Hepatocyte (in vitro differentiated cells): ENCODE data around the gene PCDHAC2. TPM values are rescaled to one million over a fixed set of nuclear protein-coding genes. Genes with fewer than 3 reads are reported as not detected.

Source experiments
- DNase-seq: peaks from one replicate; pipeline ENCODE4 v3.0.0-alpha.2; 2016; ENCODE audit warnings: low spot score
- H2AFZ ChIP-seq: fragments of 200-600 bp; sonication (generic); 2 replicates; pipeline ENCODE4 v1.6.0; 2016; ENCODE audit warnings: antibody characterized with exemption, mild to moderate bottlenecking
- H3K27ac ChIP-seq: fragments of 200-600 bp; sonication (generic); 2 replicates; pipeline ENCODE4 v1.5.1; 2016; ENCODE audit warnings: mild to moderate bottlenecking
- H3K27me3 ChIP-seq: fragments of 200-600 bp; sonication (generic); 2 replicates; pipeline ENCODE4 v1.6.1; 2016
- H3K36me3 ChIP-seq: fragments of 200-600 bp; sonication (generic); replicated peaks from 2 replicates; pipeline ENCODE4 v1.5.1; 2016; ENCODE audit warnings: low read depth; ENCODE audit not compliant: insufficient read depth
- H3K4me1 ChIP-seq: fragments of 200-600 bp; sonication (generic); 2 replicates; pipeline ENCODE4 v1.5.1; 2016; ENCODE audit warnings: mild to moderate bottlenecking, moderate library complexity; ENCODE audit not compliant: insufficient read depth
- H3K4me2 ChIP-seq: fragments of 200-600 bp; sonication (generic); 2 replicates; pipeline ENCODE4 v1.6.0; 2016
- H3K4me3 ChIP-seq: fragments of 200-600 bp; sonication (generic); 2 replicates; pipeline ENCODE4 v1.5.1; 2016; ENCODE audit warnings: mild to moderate bottlenecking
- H3K79me2 ChIP-seq: fragments of 200-600 bp; sonication (generic); 2 replicates; pipeline ENCODE4 v1.6.0; 2017; ENCODE audit warnings: mild to moderate bottlenecking
- H3K9me2 ChIP-seq: fragments of 200-600 bp; sonication (generic); replicated peaks from 2 replicates; pipeline ENCODE4 v1.6.0; 2017; ENCODE audit warnings: mild to moderate bottlenecking; ENCODE audit not compliant: insufficient read depth
- H3K9me3 ChIP-seq: fragments of 200-600 bp; sonication (generic); 2 replicates; pipeline ENCODE4 v1.5.1; 2016; ENCODE audit warnings: low read depth, mild to moderate bottlenecking
- H4K20me1 ChIP-seq: fragments of 200-600 bp; sonication (generic); 2 replicates; pipeline ENCODE4 v1.6.0; 2016; ENCODE audit warnings: mild to moderate bottlenecking; ENCODE audit not compliant: insufficient read depth, poor library complexity, severe bottlenecking
- EZH2 ChIP-seq: fragments of 200-600 bp; sonication (generic); IDR thresholded peaks from 2 replicates; pipeline ENCODE4 v1.6.1; 2016; ENCODE audit warnings: antibody characterized with exemption, mild to moderate bottlenecking, borderline replicate concordance
- EZH2phosphoT487 ChIP-seq: fragments of 200-600 bp; sonication (generic); IDR thresholded peaks from one replicate; pipeline ENCODE4 v1.6.1; 2018; ENCODE audit warnings: antibody characterized with exemption, mild to moderate bottlenecking, low read depth, moderate library complexity; ENCODE audit not compliant: unreplicated experiment, severe bottlenecking
- WGBS: methylation state at CpG from one replicate; pipeline ENCODE4 v1.1.6; 2016; ENCODE audit warnings: low lambda C conversion rate; ENCODE audit errors: missing lambda C conversion rate; 5-methylcytosine and 5-hydroxymethylcytosine counted together
- polyA plus RNA-seq: library from polyadenylated mRNA; unstranded; fragments of >200 nt; fragmentation: Nextera tagmentation; extraction: Ambion mirVana; gene quantifications from 2 replicates; pipeline ENCODE4 v1.2.1, GENCODE V29; 2016
- total RNA-seq: library from RNA; depleted of rRNA; stranded (reverse); fragments of >200 nt; gene quantifications from 2 replicates; pipeline ENCODE4 v1.2.3, GENCODE V29; 2014
- TF ChIP-seq, protein P1 (sequence below): fragments of 200-600 bp; sonication (generic); IDR thresholded peaks from 2 replicates; pipeline ENCODE4 v1.5.1; 2016; ENCODE audit warnings: antibody characterized with exemption, mild to moderate bottlenecking; ENCODE audit not compliant: poor library complexity

The PCDHAC2 gene
- total and polyA plus RNA-seq, 2 experiments from 2014 or later: 6.4 to 11.3 TPM

DNA sequence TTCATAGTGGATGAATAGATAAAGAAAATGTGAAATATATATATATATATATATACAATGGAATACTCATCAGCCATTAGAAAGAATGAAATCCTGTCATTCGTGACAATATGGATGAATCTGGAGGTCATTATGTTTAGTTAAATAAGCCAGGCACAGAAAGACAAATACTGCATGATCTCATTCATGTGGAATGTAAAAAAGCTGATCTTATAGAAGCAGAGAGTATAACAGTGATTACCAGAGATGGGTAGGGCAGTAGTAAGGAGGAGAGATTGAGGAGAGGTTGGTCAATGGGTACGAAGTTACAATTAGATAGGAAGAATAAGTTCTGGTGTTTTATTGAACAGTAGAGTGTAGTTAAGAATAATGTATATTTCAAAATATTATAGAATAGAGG, 19.7 kb upstream of the PCDHAC2 start:
- Histone ChIP-seq H3K79me2 (peaks cover 5% of the 10 kb centered on the region), H3K27me3 (no peaks in the 10 kb centered on the region), H3K4me1 (no peaks in the 10 kb centered on the region), H4K20me1 (peaks cover 3% of the 10 kb centered on the region), H2AFZ (no peak overlapping the region), H3K4me2 (no peak overlapping the region), H3K9me2 (no peaks in the 10 kb centered on the region), H3K4me3 (no peak overlapping the region), H3K36me3 (no peaks in the 10 kb centered on the region), H3K27ac (no peak overlapping the region), H3K9me3 (peaks cover 11% of the 10 kb centered on the region)
- WGBS: 66% methylated on average over 2 of the region's 2 CpGs
- TF ChIP-seq EZH2phosphoT487 (no peak), EZH2 (no peak)
- TF ChIP-seq, protein P1, sequence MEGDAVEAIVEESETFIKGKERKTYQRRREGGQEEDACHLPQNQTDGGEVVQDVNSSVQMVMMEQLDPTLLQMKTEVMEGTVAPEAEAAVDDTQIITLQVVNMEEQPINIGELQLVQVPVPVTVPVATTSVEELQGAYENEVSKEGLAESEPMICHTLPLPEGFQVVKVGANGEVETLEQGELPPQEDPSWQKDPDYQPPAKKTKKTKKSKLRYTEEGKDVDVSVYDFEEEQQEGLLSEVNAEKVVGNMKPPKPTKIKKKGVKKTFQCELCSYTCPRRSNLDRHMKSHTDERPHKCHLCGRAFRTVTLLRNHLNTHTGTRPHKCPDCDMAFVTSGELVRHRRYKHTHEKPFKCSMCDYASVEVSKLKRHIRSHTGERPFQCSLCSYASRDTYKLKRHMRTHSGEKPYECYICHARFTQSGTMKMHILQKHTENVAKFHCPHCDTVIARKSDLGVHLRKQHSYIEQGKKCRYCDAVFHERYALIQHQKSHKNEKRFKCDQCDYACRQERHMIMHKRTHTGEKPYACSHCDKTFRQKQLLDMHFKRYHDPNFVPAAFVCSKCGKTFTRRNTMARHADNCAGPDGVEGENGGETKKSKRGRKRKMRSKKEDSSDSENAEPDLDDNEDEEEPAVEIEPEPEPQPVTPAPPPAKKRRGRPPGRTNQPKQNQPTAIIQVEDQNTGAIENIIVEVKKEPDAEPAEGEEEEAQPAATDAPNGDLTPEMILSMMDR: no peak
- no peak for DNase-seq

DNA sequence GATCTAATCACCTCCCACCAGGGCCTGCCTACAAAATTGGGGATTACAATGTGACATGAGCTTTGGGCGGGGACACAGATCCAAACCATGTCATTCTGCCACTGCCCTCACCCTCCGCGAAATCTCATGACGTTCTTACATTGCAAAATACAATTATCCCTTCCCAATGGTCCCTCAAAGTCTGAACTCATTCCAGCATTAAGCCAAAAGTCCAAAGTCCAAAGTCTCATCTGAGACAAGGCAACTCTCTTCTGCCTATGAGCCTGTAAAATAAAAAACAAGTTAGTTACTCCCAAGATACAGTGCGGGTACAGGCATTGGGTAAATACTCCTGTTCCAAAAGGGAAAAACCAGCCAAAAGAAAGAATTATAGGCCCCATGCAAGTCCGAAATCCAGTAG, 14.6 kb upstream of the PCDHAC2 start:
- H3K79me2 ChIP-seq: peaks cover 2% of the 10 kb centered on the region
- H3K9me2 ChIP-seq: no peaks in the 10 kb centered on the region
- no peaks in the 10 kb centered on the region for H3K4me1 ChIP-seq
- H4K20me1 ChIP-seq: no peaks in the 10 kb centered on the region
- TF ChIP-seq EZH2 (no peak), EZH2phosphoT487 (no peak)
- TF ChIP-seq, protein P1: no peak
- no peak for DNase-seq
- H2AFZ ChIP-seq: no peak overlapping the region
- no peaks in the 10 kb centered on the region for H3K36me3 ChIP-seq
- H3K9me3 ChIP-seq: no peaks in the 10 kb centered on the region
- H3K27ac ChIP-seq: no peak overlapping the region
- H3K4me2 ChIP-seq: no peak overlapping the region
- WGBS: 90% methylated on average over 6 of the region's 6 CpGs
- H3K4me3 ChIP-seq: no peak overlapping the region
- no peaks in the 10 kb centered on the region for H3K27me3 ChIP-seq

DNA sequence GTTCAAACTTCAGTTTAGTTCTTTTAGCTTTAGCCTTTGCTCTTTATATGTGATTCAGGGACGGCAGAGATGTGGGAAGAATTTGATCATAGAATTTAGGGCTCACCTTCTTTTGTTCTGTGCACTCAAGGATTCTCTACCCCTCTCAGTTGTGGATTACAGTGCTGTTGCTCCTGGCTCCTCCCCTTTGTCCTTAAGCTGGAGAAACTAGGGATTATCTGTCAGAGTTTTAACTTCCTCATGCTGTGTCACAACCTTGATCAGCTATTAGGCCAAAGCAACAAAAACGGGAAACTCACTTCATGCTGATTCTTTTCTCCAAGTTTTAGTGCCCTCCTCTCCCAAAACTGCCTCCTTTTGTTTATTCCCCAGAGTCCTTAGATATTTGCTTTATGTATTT, 13.0 kb upstream of the PCDHAC2 start:
- no peak overlapping the region for H3K4me3 ChIP-seq
- H3K4me1 ChIP-seq: no peaks in the 10 kb centered on the region
- no peaks in the 10 kb centered on the region for H3K36me3 ChIP-seq
- H4K20me1 ChIP-seq: no peaks in the 10 kb centered on the region
- no peaks in the 10 kb centered on the region for H3K27me3 ChIP-seq
- H3K4me2 ChIP-seq: no peak overlapping the region
- H3K27ac ChIP-seq: no peak overlapping the region
- no peak for DNase-seq
- TF ChIP-seq EZH2phosphoT487 (no peak), EZH2 (no peak)
- TF ChIP-seq, protein P1: no peak
- no peaks in the 10 kb centered on the region for H3K9me2 ChIP-seq
- H2AFZ ChIP-seq: no peak overlapping the region
- WGBS: 52% methylated on average over 2 of the region's 2 CpGs
- peaks cover 2% of the 10 kb centered on the region for H3K79me2 ChIP-seq
- no peaks in the 10 kb centered on the region for H3K9me3 ChIP-seq

DNA sequence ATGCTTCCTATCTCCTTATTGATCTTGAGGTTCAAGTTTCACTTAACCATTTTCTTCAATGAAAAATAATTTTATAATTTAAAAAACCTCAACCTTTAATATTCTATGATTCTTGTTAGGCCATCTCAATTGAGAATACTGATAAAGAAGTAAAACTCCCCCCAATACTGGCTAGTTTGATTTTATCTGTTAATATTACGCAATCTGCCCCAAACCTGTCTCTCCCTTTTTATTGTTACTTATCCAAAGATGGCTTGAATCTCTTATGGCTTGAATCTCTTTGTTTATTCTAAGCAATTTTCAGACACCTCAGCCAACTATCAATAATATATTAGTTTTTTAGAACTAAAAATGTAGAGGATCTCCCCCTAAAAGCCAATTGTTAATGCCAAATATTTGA, 4.1 kb upstream of the PCDHAC2 start:
- DNase-seq: no peak
- H3K4me3 ChIP-seq: no peak overlapping the region
- H4K20me1 ChIP-seq: peaks cover 7% of the 10 kb centered on the region
- no peak overlapping the region for H2AFZ ChIP-seq
- no peak overlapping the region for H3K4me2 ChIP-seq
- H3K36me3 ChIP-seq: no peaks in the 10 kb centered on the region
- H3K79me2 ChIP-seq: peaks cover 3% of the 10 kb centered on the region
- WGBS: 98% methylated on average over 1 of the region's 1 CpG
- H3K4me1 ChIP-seq: peaks cover 5% of the 10 kb centered on the region
- no peaks in the 10 kb centered on the region for H3K9me2 ChIP-seq
- no peaks in the 10 kb centered on the region for H3K9me3 ChIP-seq
- peaks cover 4% of the 10 kb centered on the region for H3K27me3 ChIP-seq
- no peak for TF ChIP-seq EZH2
- TF ChIP-seq, protein P1: no peak
- TF ChIP-seq EZH2phosphoT487: no peak
- H3K27ac ChIP-seq: no peak overlapping the region
